Measurements from ENCODE around the gene TAF4B. TPM values are rescaled to one million over a fixed set of nuclear protein-coding genes. Genes with fewer than 3 reads are reported as not detected.

TAF4B gene
- total RNA-seq, 4 donors from 2014 or later, result 9.9 to 14.5 (median 11.3) TPM

DNA sequence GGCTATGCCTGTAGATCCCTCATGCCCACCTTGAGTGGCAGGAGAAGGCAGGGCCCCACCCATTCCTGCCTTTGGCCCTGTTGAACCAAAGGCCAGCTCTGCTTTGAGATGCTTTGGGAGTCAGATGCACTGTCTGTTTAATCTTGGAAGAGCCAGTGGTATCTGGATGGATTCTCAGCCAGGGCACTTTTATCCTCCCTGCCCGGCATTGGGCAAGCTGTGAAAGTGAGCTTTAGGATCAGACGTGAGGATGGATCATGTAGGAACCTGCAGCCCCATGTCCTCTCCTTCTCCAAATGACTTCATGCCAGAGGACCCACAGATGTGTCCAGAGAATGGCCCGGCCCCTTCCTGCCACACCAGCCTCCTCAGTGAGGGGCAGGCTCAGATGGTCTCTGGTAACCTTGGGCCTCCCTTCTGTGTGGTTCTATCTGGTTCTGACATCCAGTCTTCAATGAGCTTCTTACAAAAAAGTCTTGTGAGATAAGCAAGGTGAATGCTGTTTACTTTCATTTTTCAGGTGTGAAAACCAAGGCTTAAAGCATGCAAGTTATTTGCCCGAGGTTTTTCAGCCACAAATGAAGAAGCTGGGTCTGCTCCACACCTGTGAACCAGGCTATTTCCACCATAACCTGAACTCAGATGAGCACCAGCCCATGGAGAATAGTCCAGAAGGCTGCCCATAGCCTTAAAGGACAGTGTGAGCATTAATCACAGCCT is 198.3 kb downstream of the TAF4B start:
- no peak for TF ChIP-seq CTCF (IDR thresholded peaks at IDR 0.05; ENCODE audit: low read depth)

DNA sequence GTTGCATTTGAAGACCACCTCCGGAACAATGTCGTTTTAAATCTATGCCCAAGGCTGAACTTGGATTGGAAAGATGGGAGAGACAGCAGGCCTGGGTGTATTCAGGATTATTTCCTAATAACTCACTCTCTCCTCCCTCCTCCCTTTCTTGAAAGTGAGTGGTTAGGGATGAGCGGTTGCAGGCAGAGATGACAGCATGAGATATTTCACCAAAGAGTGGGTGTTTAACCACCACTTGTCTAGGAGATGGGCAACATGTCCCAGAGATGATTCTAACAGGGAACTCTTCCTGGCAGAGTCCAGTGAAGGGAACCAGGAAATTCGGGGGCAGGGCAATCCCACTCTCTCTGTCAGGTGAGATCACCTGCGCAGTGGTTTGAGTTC is 198.9 kb downstream of the TAF4B start:
- TF ChIP-seq CTCF (IDR thresholded peaks at IDR 0.05; ENCODE audit: low read depth), result no peak

DNA sequence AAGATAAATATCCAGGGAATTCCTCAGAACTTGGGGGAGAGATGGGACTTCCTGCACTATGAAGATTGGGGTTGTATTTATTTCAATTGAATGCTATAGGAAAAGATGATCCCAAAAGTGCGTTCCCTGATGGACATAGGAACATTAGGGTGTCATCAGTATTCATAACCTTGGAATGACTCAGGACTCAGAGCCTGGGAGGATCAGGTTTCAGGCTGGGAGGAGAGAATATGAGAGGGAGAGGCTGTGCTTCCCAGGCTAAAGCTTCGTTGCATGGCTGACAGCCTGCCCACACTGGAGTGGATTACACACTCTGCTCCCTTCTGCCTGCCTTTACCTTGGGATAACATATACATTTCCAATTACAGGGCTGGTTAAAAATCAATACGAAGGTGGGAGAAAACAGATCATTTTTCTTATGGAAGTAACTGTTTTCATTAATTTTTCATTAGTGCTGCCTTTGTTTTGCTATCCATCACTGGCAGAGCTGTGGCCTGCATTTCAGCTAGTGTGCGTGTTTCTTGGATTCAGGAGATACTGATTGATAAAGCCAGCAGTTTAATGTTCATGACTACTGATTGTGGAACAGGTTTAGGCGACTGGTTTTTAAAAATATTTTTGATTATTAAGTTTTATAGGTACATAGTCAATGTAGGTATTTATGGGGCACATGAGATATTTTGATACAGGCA is 203.4 kb downstream of the TAF4B start:
- no peak for TF ChIP-seq CTCF (IDR thresholded peaks at IDR 0.05; ENCODE audit: low read depth)

- no peak for TF ChIP-seq CTCF (IDR thresholded peaks at IDR 0.05; ENCODE audit: low read depth)
Observed at GRCh38 chr18:26432651-26433424, 206.6 kb downstream of the TAF4B start.

DNA sequence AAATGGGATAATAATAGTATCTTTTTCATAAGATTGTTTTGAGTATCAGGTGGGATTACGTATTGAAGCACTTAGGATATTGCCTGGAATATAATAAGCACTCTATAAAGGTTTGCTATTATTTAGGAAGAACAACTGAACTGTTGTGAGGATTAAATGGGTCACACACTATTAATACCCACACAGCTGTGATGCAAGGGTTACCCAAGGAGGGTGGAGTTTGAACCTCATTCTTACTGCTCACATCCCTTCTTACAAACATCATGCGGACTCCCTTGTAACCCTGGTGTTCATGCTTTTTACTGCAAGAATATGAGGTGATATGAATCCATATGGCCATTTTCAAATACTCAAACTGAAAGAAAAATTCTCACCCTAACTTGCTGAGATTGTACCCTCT is 208.6 kb downstream of the TAF4B start:
- TF ChIP-seq CTCF (IDR thresholded peaks at IDR 0.05; ENCODE audit: low read depth), result no peak

- no peak for TF ChIP-seq CTCF (IDR thresholded peaks at IDR 0.05; ENCODE audit: low read depth)
Observed at GRCh38 chr18:26435415-26436095, 209.3 kb downstream of the TAF4B start.
